ENCODE measurements around the gene C1orf232. TPM values are rescaled to one million over a fixed set of nuclear protein-coding genes. Genes with fewer than 3 reads are reported as not detected.

The C1orf232 gene
- total and polyA plus RNA-seq, 5 donors from 2014 or later, result not detected

DNA sequence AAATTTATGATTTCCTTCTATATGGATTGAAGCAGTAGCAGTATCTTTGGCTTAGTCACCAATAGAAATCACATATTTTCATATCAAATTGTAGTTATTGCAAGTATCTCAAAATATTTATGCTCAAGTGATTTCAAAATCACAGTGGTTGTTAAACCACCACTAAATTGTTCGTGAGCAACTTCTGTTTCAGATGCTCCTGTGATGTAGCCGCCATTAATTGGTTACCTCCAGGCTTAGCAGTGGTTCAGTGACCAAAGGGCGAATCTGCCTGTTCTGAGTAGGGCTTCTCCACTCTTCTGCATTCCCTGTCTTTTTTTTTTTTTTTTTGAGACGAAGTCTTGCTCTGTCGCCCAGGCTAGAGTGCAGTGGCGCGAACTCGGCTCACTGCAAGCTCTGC lies 6.6 kb upstream of the C1orf232 start:
- Mint-ChIP-seq H3K27ac (no peak overlapping the region), H3K36me3 (no peaks in the 10 kb centered on the region)
- ATAC-seq (ENCODE audit: low read depth in 2 of 2), result no peak

GRCh38 chr1:26171084-26172072 lies 2.6 kb upstream of the C1orf232 start, which contains the start of gene ZNF593OS:
Gene ZNF593OS, minus strand, starts transcription at chr1:26171832. Its CDS starts 171 bp downstream, at chr1:26171661.
- Mint-ChIP-seq H3K9me3 (no peaks in the 10 kb centered on the region), H3K27ac (peak within 1 kb of the TSS in 2 of 3 donors; percentile 87 to 93), H3K27me3 (no peaks in the 10 kb centered on the region), H3K4me3 (peak within 1 kb of the TSS; percentile 88 to 91 (median 89)), H3K36me3 (no peaks in the 10 kb centered on the region), H3K4me1 (peaks cover 0 to 29% (median 10%) of the 10 kb centered on the region in 4 donors)
- no peak within 1 kb of the TSS for H3K27ac ChIP-seq (ENCODE audit: insufficient read depth, low read length, poor library complexity, severe bottlenecking)
- DNase-seq (no peak), ATAC-seq (ENCODE audit: low read depth in 2 of 2) (no peak)
- peaks cover 21% of the 10 kb centered on the region for H3K4me1 ChIP-seq (ENCODE audit: control insufficient read depth, insufficient read depth, low read length, poor library complexity, severe bottlenecking)
- no peaks in the 10 kb centered on the region for H3K27me3 ChIP-seq (ENCODE audit: control insufficient read depth, insufficient read depth, low read length)
- H3K9me3 ChIP-seq (ENCODE audit: control insufficient read depth in 2 of 2, low read length in 2 of 2), result no peaks in the 10 kb centered on the region
- H3K4me3 ChIP-seq (ENCODE audit: low read depth, low read length), result no peak within 1 kb of the TSS
- no peaks in the 10 kb centered on the region for H3K36me3 ChIP-seq (ENCODE audit: control insufficient read depth, insufficient read depth, low read length)

More for the DNA sequence above, 6.6 kb upstream of the C1orf232 start:
- Histone ChIP-seq H3K4me3 (ENCODE audit: low read depth, low read length) (no peak overlapping the region), H3K27ac (ENCODE audit: insufficient read depth, low read length, poor library complexity, severe bottlenecking) (no peak overlapping the region), H3K36me3 (ENCODE audit: control insufficient read depth, insufficient read depth, low read length) (no peaks in the 10 kb centered on the region), H3K9me3 (ENCODE audit: control insufficient read depth in 2 of 2, low read length in 2 of 2) (no peaks in the 10 kb centered on the region), H3K27me3 (ENCODE audit: control insufficient read depth, insufficient read depth, low read length) (no peaks in the 10 kb centered on the region), H3K4me1 (ENCODE audit: control insufficient read depth, insufficient read depth, low read length, poor library complexity, severe bottlenecking) (peaks cover 12% of the 10 kb centered on the region)
- H3K4me1 Mint-ChIP-seq, result peaks cover 0 to 15% (median 5%) of the 10 kb centered on the region in 4 donors
- H3K9me3 Mint-ChIP-seq, result no peaks in the 10 kb centered on the region
- DNase-seq, result no peak
- no peaks in the 10 kb centered on the region for H3K27me3 Mint-ChIP-seq
- H3K4me3 Mint-ChIP-seq, result no peak overlapping the region

GRCh38 chr1:26170472-26170821 lies 1.7 kb upstream of the C1orf232 start:
- H3K9me3 Mint-ChIP-seq, result no peaks in the 10 kb centered on the region
- no peaks in the 10 kb centered on the region for H3K9me3 ChIP-seq (ENCODE audit: control insufficient read depth in 2 of 2, low read length in 2 of 2)
- H3K36me3 ChIP-seq (ENCODE audit: control insufficient read depth, insufficient read depth, low read length), result no peaks in the 10 kb centered on the region
- peak overlapping the region; percentile 88 to 91 (median 89) for H3K4me3 Mint-ChIP-seq
- peaks cover 21% of the 10 kb centered on the region for H3K4me1 ChIP-seq (ENCODE audit: control insufficient read depth, insufficient read depth, low read length, poor library complexity, severe bottlenecking)
- no peaks in the 10 kb centered on the region for H3K36me3 Mint-ChIP-seq
- peak overlapping the region in 2 of 3 donors; percentile 87 to 93 for H3K27ac Mint-ChIP-seq
- H3K27ac ChIP-seq (ENCODE audit: insufficient read depth, low read length, poor library complexity, severe bottlenecking), result peak overlapping the region; percentile 75
- H3K27me3 Mint-ChIP-seq, result no peaks in the 10 kb centered on the region
- H3K4me1 Mint-ChIP-seq, result peaks cover 0 to 32% (median 10%) of the 10 kb centered on the region in 4 donors
- peak overlapping the region; percentile 82 for H3K4me3 ChIP-seq (ENCODE audit: low read depth, low read length)
- DNase-seq (no peak), ATAC-seq (ENCODE audit: low read depth in 2 of 2) (no peak)
- H3K27me3 ChIP-seq (ENCODE audit: control insufficient read depth, insufficient read depth, low read length), result no peaks in the 10 kb centered on the region

DNA sequence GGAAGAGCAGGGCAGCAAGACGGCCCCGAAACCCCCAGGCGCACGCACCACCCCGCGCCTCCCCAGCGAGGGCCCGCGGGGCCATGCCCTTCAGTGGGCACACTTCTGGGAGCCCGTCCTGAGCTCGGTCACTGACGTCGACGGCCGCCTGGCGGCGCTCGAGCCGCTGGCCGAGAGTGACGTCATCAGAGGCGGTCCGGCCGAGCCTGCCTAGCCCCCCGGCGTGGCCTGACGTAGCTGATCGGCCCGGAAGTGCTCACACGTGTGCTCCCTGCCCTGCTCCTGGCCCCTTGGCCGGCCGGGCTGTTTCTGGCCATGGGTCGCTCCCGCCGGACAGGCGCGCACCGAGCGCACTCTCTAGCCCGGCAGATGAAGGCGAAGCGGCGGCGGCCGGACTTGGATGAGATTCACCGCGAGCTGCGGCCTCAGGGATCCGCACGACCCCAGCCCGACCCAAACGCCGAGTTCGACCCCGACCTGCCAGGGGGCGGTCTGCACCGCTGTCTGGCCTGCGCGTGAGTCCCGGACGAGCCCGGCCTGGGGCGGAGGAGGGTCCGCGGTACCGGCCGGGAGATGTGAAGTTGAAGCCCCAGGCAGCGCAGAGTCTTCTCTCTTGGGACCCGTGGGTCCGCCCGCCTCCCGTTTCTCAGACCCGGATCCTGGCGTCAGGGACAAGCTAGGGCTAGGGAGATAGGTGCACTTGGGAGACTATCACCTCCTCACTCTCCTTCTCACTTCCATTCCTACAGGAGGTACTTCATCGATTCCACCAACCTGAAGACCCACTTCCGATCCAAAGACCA lies 1.1 kb upstream of the C1orf232 start, which contains the start of gene ZNF593:
ZNF593 (plus strand) TSS at position 240 of the 803 bp plus-strand sequence; CDS start at position 316, 76 bp downstream.
- Histone ChIP-seq H3K9me3 (ENCODE audit: control insufficient read depth in 2 of 2, low read length in 2 of 2) (no peaks in the 10 kb centered on the region), H3K4me1 (ENCODE audit: control insufficient read depth, insufficient read depth, low read length, poor library complexity, severe bottlenecking) (peaks cover 21% of the 10 kb centered on the region), H3K4me3 (ENCODE audit: low read depth, low read length) (peak within 1 kb of the TSS; percentile 82), H3K27ac (ENCODE audit: insufficient read depth, low read length, poor library complexity, severe bottlenecking) (peak within 1 kb of the TSS; percentile 75), H3K27me3 (ENCODE audit: control insufficient read depth, insufficient read depth, low read length) (no peaks in the 10 kb centered on the region), H3K36me3 (ENCODE audit: control insufficient read depth, insufficient read depth, low read length) (no peaks in the 10 kb centered on the region)
- peak; percentile 87 for ATAC-seq (ENCODE audit: low read depth in 2 of 2)
- H3K27ac Mint-ChIP-seq, result peak within 1 kb of the TSS; percentile 87 to 93 (median 89)
- peak; percentile 76 to 90 (median 79) for DNase-seq
- no peaks in the 10 kb centered on the region for H3K36me3 Mint-ChIP-seq
- no peaks in the 10 kb centered on the region for H3K27me3 Mint-ChIP-seq
- peak within 1 kb of the TSS; percentile 88 to 91 (median 89) for H3K4me3 Mint-ChIP-seq
- H3K9me3 Mint-ChIP-seq, result no peaks in the 10 kb centered on the region
- H3K4me1 Mint-ChIP-seq, result peaks cover 0 to 33% (median 10%) of the 10 kb centered on the region in 4 donors

DNA sequence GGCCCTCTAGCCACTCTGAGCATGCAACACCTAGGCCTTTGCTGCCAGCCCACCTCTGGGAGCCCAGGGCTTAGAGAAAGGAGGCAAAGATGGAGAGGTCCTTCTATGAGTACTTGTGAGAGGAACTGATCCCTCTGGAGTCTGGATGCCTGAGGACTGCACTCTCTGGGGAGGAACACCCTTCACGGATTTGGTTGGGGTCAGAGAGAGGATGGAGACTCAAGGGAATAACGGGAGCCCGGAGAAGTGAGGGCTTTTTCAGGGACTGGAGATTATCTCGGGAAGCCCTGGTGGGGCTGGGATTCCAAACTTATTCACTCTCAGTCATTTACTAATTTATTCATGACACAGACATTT lies 413 bp upstream of the C1orf232 start:
- Mint-ChIP-seq H3K27ac (peak overlapping the region; percentile 87 to 93 (median 89)), H3K27me3 (no peaks in the 10 kb centered on the region), H3K36me3 (no peaks in the 10 kb centered on the region), H3K4me1 (peaks cover 0 to 38% (median 9%) of the 10 kb centered on the region in 4 donors), H3K9me3 (no peaks in the 10 kb centered on the region), H3K4me3 (peak overlapping the region; percentile 88 to 91 (median 89))
- DNase-seq (no peak), ATAC-seq (ENCODE audit: low read depth in 2 of 2) (no peak)
- Histone ChIP-seq H3K9me3 (ENCODE audit: control insufficient read depth in 2 of 2, low read length in 2 of 2) (no peaks in the 10 kb centered on the region), H3K27ac (ENCODE audit: insufficient read depth, low read length, poor library complexity, severe bottlenecking) (no peak overlapping the region), H3K27me3 (ENCODE audit: control insufficient read depth, insufficient read depth, low read length) (no peaks in the 10 kb centered on the region), H3K4me3 (ENCODE audit: low read depth, low read length) (no peak overlapping the region), H3K4me1 (ENCODE audit: control insufficient read depth, insufficient read depth, low read length, poor library complexity, severe bottlenecking) (peaks cover 25% of the 10 kb centered on the region), H3K36me3 (ENCODE audit: control insufficient read depth, insufficient read depth, low read length) (no peaks in the 10 kb centered on the region)

DNA sequence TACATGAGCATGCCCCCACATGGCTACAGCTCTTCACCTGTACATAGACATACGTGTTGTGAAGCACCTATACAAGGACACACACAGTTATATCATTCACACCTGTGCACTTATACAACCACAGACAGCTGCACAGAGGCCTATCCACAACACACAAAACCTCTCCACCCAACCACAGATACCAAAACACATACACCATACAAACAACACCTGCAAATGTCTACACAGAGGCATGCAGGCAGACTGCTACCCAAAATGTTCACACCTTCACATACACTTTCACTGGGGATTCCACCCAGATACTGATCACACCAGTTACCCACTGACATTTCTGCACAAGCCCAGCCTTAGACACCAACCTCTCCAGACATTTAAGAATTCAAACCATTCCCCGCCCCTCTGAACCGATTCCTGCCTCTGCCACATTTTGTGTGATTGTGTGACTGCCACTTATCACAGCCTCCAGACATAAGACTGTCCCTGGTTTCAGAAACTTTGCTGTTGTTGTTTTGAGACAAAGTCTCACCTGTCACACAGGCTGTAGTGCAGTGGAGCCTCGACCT lies 2.0 kb downstream of the C1orf232 start:
- Mint-ChIP-seq H3K27ac (peak overlapping the region in 1 of 3 donors; percentile 27), H3K36me3 (no peaks in the 10 kb centered on the region), H3K27me3 (peaks cover 18% of the 10 kb centered on the region), H3K4me3 (peak overlapping the region; percentile 3 to 89 (median 34)), H3K9me3 (no peaks in the 10 kb centered on the region), H3K4me1 (peaks cover 0 to 42% (median 12%) of the 10 kb centered on the region in 4 donors)
- H3K4me1 ChIP-seq (ENCODE audit: control insufficient read depth, insufficient read depth, low read length, poor library complexity, severe bottlenecking), result peaks cover 40% of the 10 kb centered on the region
- no peaks in the 10 kb centered on the region for H3K36me3 ChIP-seq (ENCODE audit: control insufficient read depth, insufficient read depth, low read length)
- H3K4me3 ChIP-seq (ENCODE audit: low read depth, low read length), result no peak overlapping the region
- H3K27me3 ChIP-seq (ENCODE audit: control insufficient read depth, insufficient read depth, low read length), result peaks cover 7% of the 10 kb centered on the region
- peak in 1 of 3 donors; percentile 39 for DNase-seq
- ATAC-seq (ENCODE audit: low read depth in 2 of 2), result no peak
- no peaks in the 10 kb centered on the region for H3K9me3 ChIP-seq (ENCODE audit: control insufficient read depth in 2 of 2, low read length in 2 of 2)
- H3K27ac ChIP-seq (ENCODE audit: insufficient read depth, low read length, poor library complexity, severe bottlenecking), result no peak overlapping the region
